ENCODE measurements around the gene LYPD6B. TPM values are rescaled to one million over a fixed set of nuclear protein-coding genes. Genes with fewer than 3 reads are reported as not detected.
"Not testable (repeated sequence)": the region's sequence is repeated elsewhere in the genome, so short reads cannot be mapped to it uniquely, and the experiment has no call there.

LYPD6B gene
- total RNA-seq, 1 experiment from 2014 or later = 0.37 TPM

DNA sequence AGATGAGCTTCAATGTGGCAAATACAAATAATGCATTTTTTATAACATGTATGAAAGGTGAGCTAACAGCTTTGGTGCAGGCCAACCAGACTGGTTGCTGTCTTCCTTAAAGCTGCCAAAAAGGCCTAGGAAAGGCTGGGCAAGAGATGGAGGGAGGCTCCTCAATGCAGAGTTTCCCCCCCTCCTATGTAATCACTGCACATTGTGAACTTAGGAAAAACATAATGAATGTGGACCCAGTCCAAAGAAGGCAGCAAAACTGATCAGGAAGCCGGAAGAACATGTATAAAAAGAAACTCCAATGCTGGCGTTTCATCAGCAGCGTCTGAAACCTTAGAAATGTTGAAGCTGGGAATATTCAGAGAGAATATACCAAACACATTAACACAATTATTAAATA is 207.7 kb downstream of the LYPD6B start:
- POLR2A ChIA-PET = interaction anchor here (1.0 kb wide), 1 partner anchor 13 kb away, joined by 4 read pairs; no protein-coding TSS in a partner anchor
- TF ChIP-seq, protein P1, sequence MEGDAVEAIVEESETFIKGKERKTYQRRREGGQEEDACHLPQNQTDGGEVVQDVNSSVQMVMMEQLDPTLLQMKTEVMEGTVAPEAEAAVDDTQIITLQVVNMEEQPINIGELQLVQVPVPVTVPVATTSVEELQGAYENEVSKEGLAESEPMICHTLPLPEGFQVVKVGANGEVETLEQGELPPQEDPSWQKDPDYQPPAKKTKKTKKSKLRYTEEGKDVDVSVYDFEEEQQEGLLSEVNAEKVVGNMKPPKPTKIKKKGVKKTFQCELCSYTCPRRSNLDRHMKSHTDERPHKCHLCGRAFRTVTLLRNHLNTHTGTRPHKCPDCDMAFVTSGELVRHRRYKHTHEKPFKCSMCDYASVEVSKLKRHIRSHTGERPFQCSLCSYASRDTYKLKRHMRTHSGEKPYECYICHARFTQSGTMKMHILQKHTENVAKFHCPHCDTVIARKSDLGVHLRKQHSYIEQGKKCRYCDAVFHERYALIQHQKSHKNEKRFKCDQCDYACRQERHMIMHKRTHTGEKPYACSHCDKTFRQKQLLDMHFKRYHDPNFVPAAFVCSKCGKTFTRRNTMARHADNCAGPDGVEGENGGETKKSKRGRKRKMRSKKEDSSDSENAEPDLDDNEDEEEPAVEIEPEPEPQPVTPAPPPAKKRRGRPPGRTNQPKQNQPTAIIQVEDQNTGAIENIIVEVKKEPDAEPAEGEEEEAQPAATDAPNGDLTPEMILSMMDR (IDR thresholded peaks at IDR 0.05; ENCODE audit: unreplicated experiment) = no peak
- H3K36me3 Mint-ChIP-seq (ENCODE audit: insufficient read depth, unreplicated experiment) = no peaks in the 10 kb centered on the region
- no TSS peak for BruUV-seq (replicated peaks)
- no peaks in the 10 kb centered on the region for H3K27me3 Mint-ChIP-seq (ENCODE audit: insufficient read depth, unreplicated experiment)
- no peaks in the 10 kb centered on the region for H3K4me1 Mint-ChIP-seq (ENCODE audit: insufficient read depth, unreplicated experiment)
- CTCF ChIA-PET = interaction anchor here (0.6 to 1.9 kb wide), 2 partner anchors 34 to 229 kb away, joined by 3 to 8 read pairs; no protein-coding TSS in a partner anchor
- no peak overlapping the region for H3K27ac Mint-ChIP-seq (ENCODE audit: low read depth, unreplicated experiment)
- no peak for DNase-seq (ENCODE audit: unreplicated experiment)
- intact Hi-C loops (cut with micrococcal nuclease) = no loop called here
- H3K9me3 Mint-ChIP-seq (ENCODE audit: unreplicated experiment) = no peaks in the 10 kb centered on the region
- H3K4me3 Mint-ChIP-seq (ENCODE audit: unreplicated experiment) = no peak overlapping the region

DNA sequence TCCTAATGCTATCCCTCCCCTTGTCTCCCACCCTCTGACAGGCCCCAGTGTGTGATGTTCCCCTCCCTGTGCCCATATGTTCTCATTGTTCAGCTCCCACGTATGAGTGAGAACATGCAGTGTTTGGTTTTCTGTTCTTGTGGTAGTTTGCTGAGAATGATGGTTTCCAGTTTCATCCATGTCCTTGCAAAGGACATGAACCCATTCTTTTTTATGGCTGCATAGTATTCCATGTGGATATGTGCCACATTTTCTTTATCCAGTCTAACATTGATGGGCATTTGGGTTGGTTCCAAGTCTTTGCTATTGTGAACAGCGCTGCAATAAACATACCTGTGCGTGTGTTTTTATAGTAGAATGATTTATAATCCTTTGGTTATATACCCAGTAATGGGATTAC is 212.9 kb downstream of the LYPD6B start:
- H3K27ac Mint-ChIP-seq (ENCODE audit: low read depth, unreplicated experiment); intact Hi-C loops (cut with micrococcal nuclease): not testable (repeated sequence)

DNA sequence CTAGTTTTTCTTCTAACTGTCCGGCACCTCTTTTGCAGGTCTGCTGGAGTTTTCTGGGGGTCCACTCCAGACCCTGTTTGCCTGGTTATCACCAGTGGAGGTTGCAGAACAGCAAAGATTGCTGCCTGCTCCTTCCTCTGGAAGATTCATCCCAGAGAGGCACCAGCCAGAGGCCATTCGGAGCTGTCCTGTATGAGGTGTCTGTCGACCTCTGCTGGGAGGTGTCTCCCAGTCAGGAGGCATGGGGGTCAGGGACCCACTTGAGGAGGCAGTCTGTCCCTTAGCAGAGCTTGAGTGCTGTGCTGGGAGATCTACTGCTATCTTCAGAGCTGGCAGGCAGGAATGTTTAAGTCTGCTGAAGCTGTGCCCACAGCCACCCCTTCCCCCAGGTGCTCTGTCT is 218.4 kb downstream of the LYPD6B start:
- POLR2A ChIA-PET; intact Hi-C loops (cut with micrococcal nuclease); H3K27ac Mint-ChIP-seq (ENCODE audit: low read depth, unreplicated experiment); BruUV-seq (replicated peaks); H3K4me3 Mint-ChIP-seq (ENCODE audit: unreplicated experiment); DNase-seq (ENCODE audit: unreplicated experiment); H3K4me1 Mint-ChIP-seq (ENCODE audit: insufficient read depth, unreplicated experiment); CTCF ChIA-PET; H3K9me3 Mint-ChIP-seq (ENCODE audit: unreplicated experiment); H3K36me3 Mint-ChIP-seq (ENCODE audit: insufficient read depth, unreplicated experiment): not testable (repeated sequence)
- peaks cover 16% of the 10 kb centered on the region for H3K27me3 Mint-ChIP-seq (ENCODE audit: insufficient read depth, unreplicated experiment)

More for the DNA sequence above, 212.9 kb downstream of the LYPD6B start:
- H3K4me3 Mint-ChIP-seq (ENCODE audit: unreplicated experiment); BruUV-seq (replicated peaks); DNase-seq (ENCODE audit: unreplicated experiment); H3K4me1 Mint-ChIP-seq (ENCODE audit: insufficient read depth, unreplicated experiment); H3K9me3 Mint-ChIP-seq (ENCODE audit: unreplicated experiment); POLR2A ChIA-PET; H3K36me3 Mint-ChIP-seq (ENCODE audit: insufficient read depth, unreplicated experiment): not testable (repeated sequence)
- CTCF ChIA-PET = interaction anchor here (0.7 to 1.0 kb wide), 2 partner anchors 9 to 31 kb away, joined by 4 read pairs; no protein-coding TSS in a partner anchor
- peaks cover 16% of the 10 kb centered on the region for H3K27me3 Mint-ChIP-seq (ENCODE audit: insufficient read depth, unreplicated experiment)

DNA sequence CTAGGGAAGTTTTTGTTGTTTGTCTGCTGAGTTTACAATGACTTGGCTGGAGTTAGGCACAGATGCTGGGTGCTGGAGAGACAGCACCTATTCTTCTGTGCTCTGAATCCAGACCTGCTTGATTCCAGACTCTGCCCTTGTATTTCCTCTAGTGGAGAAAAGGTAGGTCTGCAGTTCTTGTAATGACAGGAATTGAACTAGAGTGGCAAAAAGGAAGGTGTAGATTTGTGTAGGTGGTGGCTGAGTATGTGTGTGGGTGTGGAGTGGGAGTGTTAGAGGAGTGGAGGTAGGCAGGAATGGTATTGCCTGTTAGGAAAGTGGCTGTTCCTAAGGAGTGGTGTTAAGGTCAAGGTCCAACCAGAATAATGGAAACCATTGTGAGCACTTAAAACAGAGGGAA is 220.0 kb downstream of the LYPD6B start:
- Mint-ChIP-seq H3K27ac (ENCODE audit: low read depth, unreplicated experiment) (no peak overlapping the region), H3K36me3 (ENCODE audit: insufficient read depth, unreplicated experiment) (no peaks in the 10 kb centered on the region), H3K9me3 (ENCODE audit: unreplicated experiment) (no peaks in the 10 kb centered on the region), H3K4me3 (ENCODE audit: unreplicated experiment) (no peak overlapping the region), H3K27me3 (ENCODE audit: insufficient read depth, unreplicated experiment) (peaks cover 16% of the 10 kb centered on the region), H3K4me1 (ENCODE audit: insufficient read depth, unreplicated experiment) (no peaks in the 10 kb centered on the region)
- TF ChIP-seq, protein P1 (IDR thresholded peaks at IDR 0.05; ENCODE audit: unreplicated experiment) = no peak
- no TSS peak for BruUV-seq (replicated peaks)
- POLR2A ChIA-PET = no interaction called here
- CTCF ChIA-PET = no interaction called here
- intact Hi-C loops (cut with micrococcal nuclease) = no loop called here
- peak; percentile 1 for DNase-seq (ENCODE audit: unreplicated experiment)

DNA sequence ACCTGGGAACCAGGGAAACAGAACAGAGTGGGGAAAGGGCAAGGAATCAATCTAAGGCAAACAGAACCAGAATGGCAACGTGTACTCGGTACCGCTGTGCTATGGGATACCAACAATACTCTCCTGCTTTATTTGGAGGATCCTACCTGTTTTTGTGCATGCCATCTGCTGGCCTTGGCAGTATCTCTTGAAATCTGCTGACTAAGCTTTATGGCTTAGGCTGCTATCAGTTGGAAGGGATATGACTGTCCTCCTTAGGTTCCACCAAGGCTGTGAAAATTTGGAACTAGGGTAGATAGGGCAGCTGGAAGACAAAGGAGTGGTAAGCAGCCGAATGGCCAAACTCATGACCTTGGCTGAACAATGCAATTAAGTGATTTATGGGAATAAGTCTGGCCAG is 220.6 kb downstream of the LYPD6B start:
- H3K9me3 Mint-ChIP-seq (ENCODE audit: unreplicated experiment) = no peaks in the 10 kb centered on the region
- TF ChIP-seq, protein P1 (IDR thresholded peaks at IDR 0.05; ENCODE audit: unreplicated experiment) = no peak
- H3K4me3 Mint-ChIP-seq (ENCODE audit: unreplicated experiment) = no peak overlapping the region
- no peaks in the 10 kb centered on the region for H3K4me1 Mint-ChIP-seq (ENCODE audit: insufficient read depth, unreplicated experiment)
- ChIA-PET CTCF (no interaction called here), POLR2A (no interaction called here)
- no peak for DNase-seq (ENCODE audit: unreplicated experiment)
- intact Hi-C loops (cut with micrococcal nuclease) = no loop called here
- no peaks in the 10 kb centered on the region for H3K36me3 Mint-ChIP-seq (ENCODE audit: insufficient read depth, unreplicated experiment)
- peaks cover 11% of the 10 kb centered on the region for H3K27me3 Mint-ChIP-seq (ENCODE audit: insufficient read depth, unreplicated experiment)
- no peak overlapping the region for H3K27ac Mint-ChIP-seq (ENCODE audit: low read depth, unreplicated experiment)
- BruUV-seq (replicated peaks) = no TSS peak

All from MCF 10A (cell line).